DOHH2 (cell line): ENCODE measurements around the gene USP20.

ENCODE experiments used
- CTCF ChIP-seq: fragments of 200-600 bp; sonication (generic); IDR thresholded peaks from one replicate; pipeline ENCODE4 v1.5.1; 2014; ENCODE audit warnings: antibody characterized with exemption, mild to moderate bottlenecking, low read depth, low read length; ENCODE audit not compliant: poor library complexity, severe bottlenecking
- EZH2phosphoT487 ChIP-seq: fragments of 200-600 bp; sonication (generic); IDR thresholded peaks from 2 replicates; pipeline ENCODE4 v1.6.1; 2017; ENCODE audit warnings: borderline replicate concordance, mild to moderate bottlenecking, antibody characterized with exemption, low read length, moderate library complexity, mixed read lengths

GRCh38 chr9:129854588-129855110 is 19.4 kb downstream of the USP20 start:
- no peak for TF ChIP-seq CTCF
- no peak for TF ChIP-seq EZH2phosphoT487
